HepG2 (cell line): Measurements from ENCODE around the gene ULK3. TPM values are rescaled to one million over a fixed set of nuclear protein-coding genes. Genes with fewer than 3 reads are reported as not detected.

Source experiments
- ATAC-seq: fragments of 200-7000 bp; cut with Tn5 transposase; 3 replicates; pipeline ENCODE4 v1.9.1; 2020; ENCODE audit warnings: mild to moderate bottlenecking, moderate library complexity
- BruUV-seq: library from RNA; stranded (reverse); fragments of 400-500 nt; replicated peaks from 2 replicates; lab custom pipeline; 2021; lab: Mats Ljungman, UMichigan
- CTCF ChIA-PET: fragments of 300-600 bp; formaldehyde crosslinking; extraction: SDS; loops from one replicate; lab custom pipeline; 2021; ENCODE audit warnings: low total read pairs, inconsistent platforms, low intra/inter-chr PET ratio; lab: Yijun Ruan, JAX
- POLR2A ChIA-PET: fragments of 350-600 bp; sonication (Branson Sonifier 250); formaldehyde crosslinking; loops from one replicate; lab custom pipeline; 2020; ENCODE audit warnings: antibody characterized with exemption, inconsistent platforms; lab: Yijun Ruan, JAX
- DNase-seq: peaks from one replicate; pipeline ENCODE4 v3.0.0-alpha.2; 2015; ENCODE audit warnings: low spot score
- FAIRE-seq: peaks from 3 replicates; lab custom pipeline; 2011; peaks lifted over from hg19 to GRCh38; lab: Jason Lieb, UNC
- H2AFZ ChIP-seq: one replicate; pipeline ENCODE4 v1.6.1; 2011; ENCODE audit warnings: low read length, inconsistent platforms
- H3K27ac ChIP-seq: fragments of 300-600 bp; 3 replicates; pipeline ENCODE4 v1.8.0; 2011; ENCODE audit warnings: mixed run types, mild to moderate bottlenecking, mixed read lengths, low read length, inconsistent platforms; ENCODE audit not compliant: insufficient read depth; ENCODE audit errors: extremely low read length
- H3K27me3 ChIP-seq, 2 experiments: fragments of 200-600 bp in 1 of 2; 2 replicates in 1 of 2; 3 replicates in 1 of 2; pipeline versions ENCODE4 v1.6.0 to v1.8.0; 2011; ENCODE audit warnings: low read length in 2 of 2, mild to moderate bottlenecking in 2 of 2, moderate library complexity in 2 of 2, inconsistent platforms in 1 of 2; ENCODE audit not compliant: insufficient read depth in 2 of 2, control insufficient read depth in 1 of 2
- H3K36me3 ChIP-seq, 2 experiments: fragments of 200-600 bp in 1 of 2; replicated peaks in 1 of 2; 2 replicates in 1 of 2; 3 replicates in 1 of 2; pipeline versions ENCODE4 v1.5.1 to v1.8.0; 2011; ENCODE audit warnings: low read length in 2 of 2, inconsistent platforms in 1 of 2; ENCODE audit not compliant: insufficient read depth in 2 of 2, control insufficient read depth in 1 of 2
- H3K4me1 ChIP-seq: 2 replicates; pipeline ENCODE4 v1.5.1; 2012; ENCODE audit warnings: low read length, inconsistent platforms; ENCODE audit not compliant: insufficient read depth
- H3K4me2 ChIP-seq: 2 replicates; pipeline ENCODE4 v1.6.0; 2011; ENCODE audit warnings: low read depth, low read length, inconsistent platforms
- H3K4me3 ChIP-seq, 3 experiments: fragments of 200-600 bp in 1 of 3; sonication (generic), shearing (Covaris generic) in 1 of 3; replicated peaks in 1 of 3; 2 replicates each; pipeline ENCODE4 v1.5.1; 2011 to 2016; ENCODE audit warnings: low read length in 3 of 3, inconsistent platforms in 2 of 3, low read depth in 2 of 3, mild to moderate bottlenecking in 2 of 3, control low read depth in 1 of 3, mixed read lengths in 1 of 3; ENCODE audit not compliant: insufficient read depth in 1 of 3
- H3K79me2 ChIP-seq: one replicate; pipeline ENCODE4 v1.6.1; 2011; ENCODE audit warnings: low read length, inconsistent platforms; ENCODE audit not compliant: insufficient read depth
- H3K9ac ChIP-seq: 2 replicates; pipeline ENCODE4 v1.6.0; 2011; ENCODE audit warnings: mild to moderate bottlenecking, low read depth, low read length, inconsistent platforms; ENCODE audit not compliant: insufficient read depth
- H3K9me3 ChIP-seq: 2 replicates; pipeline ENCODE4 v1.5.1; 2012; ENCODE audit warnings: mild to moderate bottlenecking, low read length
- H4K20me1 ChIP-seq: 2 replicates; pipeline ENCODE4 v1.6.0; 2011; ENCODE audit warnings: inconsistent platforms, mild to moderate bottlenecking, low read length, moderate library complexity; ENCODE audit not compliant: insufficient read depth
- ATF1 ChIP-seq: IDR thresholded peaks from 2 replicates; pipeline ENCODE4 v1.6.1; 2016; ENCODE audit warnings: mild to moderate bottlenecking, control low read depth
- CBX1 ChIP-seq: IDR thresholded peaks from one replicate; pipeline ENCODE4 v1.6.1; 2016; ENCODE audit warnings: antibody characterized with exemption, low read depth
- GLMP ChIP-seq: sonication (generic); formaldehyde crosslinking; IDR thresholded peaks from 2 replicates; pipeline ENCODE4 v1.9.0; 2021; ENCODE audit warnings: missing genetic modification reagents, mild to moderate bottlenecking, borderline replicate concordance
- MTF1 ChIP-seq: sonication (generic); formaldehyde crosslinking; IDR thresholded peaks from 2 replicates; pipeline ENCODE4 v1.5.0; 2020; ENCODE audit warnings: missing genetic modification reagents
- SMC3 ChIP-seq: IDR thresholded peaks from 2 replicates; pipeline ENCODE4 v1.6.1; 2011; ENCODE audit warnings: low read length, improper control_type of control experiment
- TBX3 ChIP-seq: fragments of 450-650 bp; IDR thresholded peaks from 2 replicates; pipeline ENCODE4 v1.6.1; 2017; ENCODE audit warnings: antibody characterized with exemption, mild to moderate bottlenecking, inconsistent platforms, borderline replicate concordance
- TOE1 ChIP-seq: sonication (generic); formaldehyde crosslinking; IDR thresholded peaks from 2 replicates; pipeline ENCODE4 v1.4.0; 2020; ENCODE audit warnings: mild to moderate bottlenecking, missing genetic modification reagents
- ZGPAT ChIP-seq: IDR thresholded peaks from 2 replicates; pipeline ENCODE4 v1.6.1; 2016; ENCODE audit warnings: mild to moderate bottlenecking
- ZNF121 ChIP-seq: sonication (generic); formaldehyde crosslinking; IDR thresholded peaks from 2 replicates; pipeline ENCODE4 v1.5.0; 2020; ENCODE audit warnings: mild to moderate bottlenecking, missing genetic modification reagents
- ZNF292 ChIP-seq: sonication (generic); formaldehyde crosslinking; IDR thresholded peaks from 2 replicates; pipeline ENCODE4 v1.8.1; 2022; ENCODE audit warnings: mild to moderate bottlenecking, low read depth, missing genetic modification reagents, borderline replicate concordance
- ZNF652 ChIP-seq: IDR thresholded peaks from 2 replicates; pipeline ENCODE4 v1.6.1; 2016; ENCODE audit warnings: low read depth, borderline replicate concordance
- WGBS: methylation state at CpG from one replicate; pipeline ENCODE4 v1.1.6; 2017; ENCODE audit warnings: low lambda C conversion rate; 5-methylcytosine and 5-hydroxymethylcytosine counted together
- in situ Hi-C: cut with HindIII; loops from 2 replicates; pipeline ENCODE4 v1.10.0; 2017; ENCODE audit warnings: low pct_unique_long_range_greater_than_20kb; ENCODE audit not compliant: extremely low pct_ligation_motif_present
- intact Hi-C: fragments of 100-400 bp; cut with micrococcal nuclease; formaldehyde crosslinking; loops from one replicate; pipeline ENCODE4 v1.10.0; 2022; ENCODE audit not compliant: unreplicated experiment
- polyA plus RNA-seq, 8 experiments: library from polyadenylated mRNA; depleted of rRNA in 3 of 8; stranded (reverse) in 7 of 8; unstranded in 1 of 8; fragments of >200 nt; fragmentation: Illumina TruSeq in 4 of 8; extraction: Trizol in 4 of 8; gene quantifications; 2 replicates each; pipeline versions ENCODE4 v1.2.1 to v1.2.3, GENCODE V29; 2011 to 2016; ENCODE audit warnings: low read depth in 4 of 8, missing spikeins in 1 of 8, mixed read lengths in 1 of 8; ENCODE audit not compliant: insufficient read depth in 1 of 8
- total RNA-seq, 5 experiments: library from RNA; depleted of rRNA; stranded (reverse); fragments of >200 nt; fragmentation: Illumina TruSeq; extraction: Trizol; gene quantifications; 2 replicates each; pipeline ENCODE4 v1.2.3, GENCODE V29; 2016; ENCODE audit warnings: low read depth in 1 of 5
- TF ChIP-seq, protein P1 (sequence below): sonication (generic); formaldehyde crosslinking; IDR thresholded peaks from 2 replicates; pipeline ENCODE4 v1.5.0; 2020; ENCODE audit warnings: missing genetic modification reagents

The ULK3 gene
- total and polyA plus RNA-seq, 2 of the 13 experiments (the other 11 are each of a cell fraction or from before 2014, with no cell fraction given) = 15.2 to 23.7 TPM

DNA sequence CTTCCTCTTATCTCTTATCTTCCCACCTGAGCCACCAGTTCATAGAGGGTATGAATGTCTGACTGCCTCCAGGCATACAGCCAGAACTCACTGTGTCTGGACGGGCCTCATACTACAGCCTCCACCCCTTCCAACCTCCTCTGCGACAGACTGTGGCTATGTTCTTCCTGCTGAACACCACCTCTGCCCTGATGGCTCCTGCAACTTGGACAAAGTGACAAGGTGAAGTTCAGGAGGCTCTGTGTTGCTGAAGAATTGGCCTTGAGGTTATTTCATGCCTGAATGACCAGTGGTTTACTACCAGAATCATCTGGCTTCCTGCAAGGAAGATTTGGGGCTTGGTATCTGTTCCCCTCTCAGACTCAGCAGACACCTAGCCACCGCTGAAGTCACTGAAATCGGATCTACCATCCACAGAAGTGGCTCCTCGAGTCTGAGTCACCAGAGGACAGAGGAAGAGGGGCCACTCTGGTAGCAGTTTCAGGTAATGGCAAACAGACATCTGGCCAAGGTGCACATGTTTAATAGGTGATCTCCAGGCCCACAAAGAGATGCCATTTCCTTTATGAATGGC is 14.2 kb upstream of the ULK3 start (continued):
- TF ChIP-seq ZGPAT (CRISPR knock-in tag) = no peak
- TF ChIP-seq ZNF652 (CRISPR knock-in tag) = no peak
- TF ChIP-seq ZNF292 (CRISPR knock-in tag) = no peak
- no peak for TF ChIP-seq TBX3
- no peak for TF ChIP-seq GLMP

DNA sequence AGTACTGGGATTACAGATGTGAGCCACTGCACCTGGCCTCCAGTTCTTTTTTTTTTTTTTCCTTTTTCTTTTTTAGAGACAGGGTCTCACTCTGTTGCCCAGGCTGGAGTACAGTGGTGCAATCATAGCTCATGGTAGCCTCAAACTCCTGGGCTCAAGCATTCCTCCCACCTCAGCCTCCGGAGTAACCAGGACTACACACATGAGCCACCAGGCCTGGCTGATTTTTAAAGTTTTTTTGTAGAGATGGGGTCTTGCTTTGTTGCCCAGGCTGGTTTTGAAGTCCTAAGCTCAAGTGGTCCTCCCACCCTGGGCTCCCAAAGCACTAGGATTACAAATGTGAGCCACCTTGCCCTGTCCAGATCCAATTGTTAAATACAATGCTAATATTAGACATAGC is 13.6 kb upstream of the ULK3 start:
- POLR2A ChIA-PET = no interaction called here

More for the DNA sequence above, 13.6 kb upstream of the ULK3 start:
- H4K20me1 ChIP-seq = 0 out of 2 replicates have a peak, but pooled peaks cover 3% of the 10 kb centered on the region
- no peaks in the 10 kb centered on the region for H3K27me3 ChIP-seq
- in situ Hi-C loops (no loop called here), intact Hi-C loops (loop anchor here (2.0 kb wide), 1 partner anchor 14 kb away; the partner anchor contains the start of gene ULK3)
- ATAC-seq (no peak), FAIRE-seq (no peak), DNase-seq (no peak)
- H3K9me3 ChIP-seq = no peaks in the 10 kb centered on the region
- H3K4me3 ChIP-seq = no peak overlapping the region
- H3K79me2 ChIP-seq = peaks cover 12% of the 10 kb centered on the region
- H3K4me1 ChIP-seq = peaks cover 20% of the 10 kb centered on the region
- H3K36me3 ChIP-seq = peaks cover 17 to 31% of the 10 kb centered on the region in 2 experiments; a peak in 4 of 5 replicates
- H2AFZ ChIP-seq = no peak overlapping the region
- H3K9ac ChIP-seq = no peak overlapping the region
- CTCF ChIA-PET = no interaction called here
- BruUV-seq = no TSS peak
- 0 out of 2 replicates have a peak, but pooled peaks have one; percentile 35 for TF ChIP-seq ZNF121 (CRISPR knock-in tag)
- TF ChIP-seq MTF1 = no peak
- TF ChIP-seq TOE1 (CRISPR knock-in tag) = no peak
- TF ChIP-seq SMC3 = no peak
- no peak for TF ChIP-seq ATF1 (CRISPR knock-in tag)
- TF ChIP-seq, protein P1, sequence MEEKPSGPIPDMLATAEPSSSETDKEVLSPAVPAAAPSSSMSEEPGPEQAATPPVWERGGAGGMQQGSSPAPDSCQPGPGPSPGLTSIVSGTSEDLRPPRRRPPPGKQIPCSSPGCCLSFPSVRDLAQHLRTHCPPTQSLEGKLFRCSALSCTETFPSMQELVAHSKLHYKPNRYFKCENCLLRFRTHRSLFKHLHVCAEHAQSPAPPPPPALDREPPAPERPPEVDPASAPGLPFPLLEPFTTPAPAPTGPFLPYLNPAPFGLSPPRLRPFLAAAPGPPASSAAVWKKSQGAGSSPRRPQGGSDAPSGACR (CRISPR knock-in tag) = no peak
- no peak for TF ChIP-seq CBX1
- whole genome bisulfite sequencing = 100% methylated on average over 1 of the region's 1 CpG
- H3K27ac ChIP-seq = no peak overlapping the region
- H3K4me2 ChIP-seq = no peak overlapping the region
